Stimulated activated CD8-positive, alpha-beta memory T cell treated with anti-CD3 and anti-CD28 coated beads, Interleukin-4, amount 100 ng/mL, for 24 hours (primary cell): ENCODE measurements around the gene ALDH5A1.

ENCODE experiments used
- DNase-seq: peaks from one replicate; pipeline ENCODE4 v3.0.0-alpha.2; 2020; ENCODE audit warnings: low read depth

Gene ALDH5A1

GRCh38 chr6:24569811-24570210 is 75.0 kb downstream of the ALDH5A1 start:
- DNase-seq = no peak

- no peak for DNase-seq
Observed at GRCh38 chr6:24571361-24571760, 76.6 kb downstream of the ALDH5A1 start.

- DNase-seq = no peak
Observed at GRCh38 chr6:24574809-24575208, 80.0 kb downstream of the ALDH5A1 start.

- no peak for DNase-seq
Observed at GRCh38 chr6:24576447-24576846, 81.7 kb downstream of the ALDH5A1 start.

GRCh38 chr6:24581084-24581669 is 86.4 kb downstream of the ALDH5A1 start:
- DNase-seq = peak; percentile 64

- peak; percentile 53 for DNase-seq
Observed at GRCh38 chr6:24583463-24584381, 89.0 kb downstream of the ALDH5A1 start.

GRCh38 chr6:24584382-24584720 is 89.6 kb downstream of the ALDH5A1 start:
- DNase-seq = no peak
